T1000 (cell line): ENCODE results near the gene FAHD1.
"Not testable (repeated sequence)": the region's sequence is repeated elsewhere in the genome, so short reads cannot be mapped to it uniquely, and the experiment has no call there.

Experiments used
- DNase-seq: peaks from one replicate; lab custom pipeline; 2025; ENCODE audit warnings: mixed read lengths; lab: John Stamatoyannopoulos, UW

Gene FAHD1

DNA sequence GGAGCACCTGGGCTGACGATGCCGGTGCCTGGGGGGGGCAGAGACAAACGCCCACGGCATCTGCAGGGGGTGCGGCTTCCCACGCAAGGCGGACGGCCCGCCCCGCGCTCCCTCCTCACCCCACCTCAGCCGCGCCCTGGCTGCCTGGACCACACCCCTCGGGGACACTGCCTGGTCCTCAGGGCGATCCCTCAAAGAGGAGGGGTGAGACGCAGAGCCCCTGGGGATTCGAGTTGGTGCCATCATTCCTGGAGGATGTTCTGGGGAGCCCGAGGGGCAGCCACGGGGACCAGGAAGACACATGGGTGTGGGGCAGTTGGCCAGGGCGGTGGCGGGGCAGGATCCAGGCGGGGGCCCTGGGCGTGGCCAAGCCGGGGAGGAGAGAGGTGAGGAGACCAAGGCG lies 37.4 kb upstream of the FAHD1 start:
- no peak for DNase-seq

DNA sequence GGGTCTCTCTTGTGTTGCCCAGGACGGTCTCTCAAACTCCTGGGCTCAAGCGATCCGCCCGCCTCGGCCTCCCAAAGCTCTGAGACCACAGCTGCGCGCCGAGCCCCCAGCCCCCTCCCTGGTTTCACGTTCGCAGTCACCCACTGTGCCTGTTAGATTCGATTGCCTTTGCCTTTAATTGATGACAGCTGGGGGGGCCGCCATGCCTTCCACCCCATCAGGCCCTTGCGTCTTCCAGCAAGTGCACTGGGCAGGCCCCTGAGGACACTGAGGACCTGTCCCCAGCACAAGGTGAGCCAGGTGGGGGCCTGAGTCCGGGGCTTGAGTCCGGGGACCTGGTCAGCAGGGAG lies 36.8 kb upstream of the FAHD1 start:
- no peak for DNase-seq

DNA sequence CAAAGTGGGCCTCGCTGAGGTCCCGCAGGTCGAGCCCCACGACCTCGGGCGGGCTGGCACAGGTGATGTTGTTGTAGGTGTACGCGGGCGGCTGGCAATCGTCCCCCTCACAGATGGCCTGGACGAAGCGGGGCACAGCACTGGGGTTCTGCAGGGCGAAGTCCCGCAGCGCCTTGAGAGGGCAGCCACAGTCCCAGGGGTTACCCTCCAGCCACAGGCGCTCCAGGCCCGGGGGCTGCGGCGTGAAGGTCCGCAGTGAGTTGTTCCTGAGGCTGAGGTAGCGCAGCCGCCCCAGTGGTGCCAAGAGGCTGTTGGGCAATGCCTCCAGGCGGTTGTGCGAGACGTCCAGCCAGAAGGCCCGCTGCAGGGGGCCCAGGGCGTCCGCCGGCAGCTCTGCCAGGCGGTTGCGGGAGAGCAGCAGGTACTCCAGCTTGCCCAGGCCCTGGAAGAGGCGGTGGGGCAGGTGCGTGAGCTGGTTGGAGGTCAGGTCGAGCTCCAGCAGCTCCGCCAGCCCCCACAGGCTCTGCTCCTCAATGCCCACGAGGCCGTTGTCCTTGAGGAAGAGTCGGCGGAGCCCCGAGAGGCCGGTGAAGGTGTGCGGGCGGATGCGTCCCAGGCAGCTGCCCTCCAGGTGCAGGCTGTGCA lies 36.3 kb upstream of the FAHD1 start:
- no peak for DNase-seq

DNA sequence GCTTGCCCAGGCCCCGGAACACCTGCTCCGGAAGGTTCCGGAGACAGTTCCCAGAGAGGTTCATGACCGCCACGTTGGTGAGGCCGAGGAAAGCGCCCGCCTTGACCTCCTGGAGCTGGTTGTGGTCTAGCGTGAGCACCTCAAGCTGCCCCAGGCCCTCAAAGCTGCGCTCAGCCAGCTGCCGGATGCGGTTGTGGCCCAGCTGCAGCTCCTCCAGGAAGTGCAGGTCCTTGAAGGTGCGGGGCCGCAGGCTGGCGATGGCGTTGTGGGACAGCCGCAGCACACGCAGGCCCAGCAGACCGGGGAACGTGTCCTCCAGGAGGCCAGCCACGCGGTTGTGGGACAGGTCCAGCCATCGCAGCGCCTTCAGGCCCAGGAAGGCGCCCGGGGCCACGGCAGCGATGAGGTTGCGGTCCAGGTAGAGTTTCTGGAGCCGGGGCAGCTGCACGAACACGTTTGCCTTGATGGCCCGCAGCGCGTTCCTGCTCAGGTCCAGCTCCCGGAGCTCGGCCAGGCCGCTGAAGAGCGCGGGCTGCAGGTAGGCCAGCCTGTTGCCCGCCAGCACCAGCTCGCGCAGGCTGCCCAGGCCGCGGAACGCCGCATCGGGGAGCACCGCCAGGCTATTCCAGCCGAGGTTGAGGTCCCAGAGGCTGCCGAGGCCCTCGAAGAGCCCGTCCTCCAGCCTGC lies 35.6 kb upstream of the FAHD1 start:
- no peak for DNase-seq

DNA sequence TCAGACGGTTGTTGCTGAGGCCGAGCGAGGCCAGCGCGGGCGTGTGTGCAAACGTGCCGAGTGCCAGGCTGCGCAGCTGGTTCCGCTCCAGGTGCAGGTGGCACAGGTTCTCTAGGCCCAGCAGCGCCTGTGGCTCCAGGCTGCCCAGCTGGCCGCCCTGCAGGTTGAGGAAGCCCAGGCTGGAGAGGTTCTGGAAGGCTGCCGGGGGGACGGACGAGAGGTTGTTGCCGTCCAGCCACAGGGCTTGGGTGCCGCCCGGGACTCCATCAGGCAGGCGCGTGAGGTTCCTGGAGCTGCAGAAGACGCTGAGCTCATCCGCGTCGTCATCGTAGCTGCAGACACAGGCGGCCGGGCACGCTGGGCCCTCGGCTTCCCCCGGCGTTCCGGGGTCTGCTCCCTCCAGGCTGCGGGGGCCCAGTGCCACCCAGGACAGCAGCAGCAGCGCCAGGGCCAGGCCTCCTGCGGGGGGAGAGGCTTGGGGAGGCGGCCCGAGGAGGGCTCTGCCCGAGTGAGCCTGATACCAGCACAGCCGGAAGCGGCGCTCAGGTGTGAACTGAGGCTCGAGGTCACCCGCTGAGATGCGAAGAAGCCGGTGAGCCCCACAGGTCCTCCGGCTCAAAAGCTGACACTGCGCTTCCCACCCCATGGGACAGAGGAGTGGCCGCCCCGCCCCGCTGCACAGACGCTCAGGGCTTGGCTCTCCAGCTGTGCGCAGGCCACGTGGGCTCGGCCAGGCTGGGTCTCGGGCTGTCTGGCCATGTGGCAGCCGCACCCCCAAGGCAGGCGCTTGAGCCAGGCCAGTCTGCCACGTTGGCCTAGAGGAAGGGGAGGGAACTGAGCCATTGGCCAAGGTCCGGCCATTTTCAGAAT lies 34.8 kb upstream of the FAHD1 start:
- no peak for DNase-seq

DNA sequence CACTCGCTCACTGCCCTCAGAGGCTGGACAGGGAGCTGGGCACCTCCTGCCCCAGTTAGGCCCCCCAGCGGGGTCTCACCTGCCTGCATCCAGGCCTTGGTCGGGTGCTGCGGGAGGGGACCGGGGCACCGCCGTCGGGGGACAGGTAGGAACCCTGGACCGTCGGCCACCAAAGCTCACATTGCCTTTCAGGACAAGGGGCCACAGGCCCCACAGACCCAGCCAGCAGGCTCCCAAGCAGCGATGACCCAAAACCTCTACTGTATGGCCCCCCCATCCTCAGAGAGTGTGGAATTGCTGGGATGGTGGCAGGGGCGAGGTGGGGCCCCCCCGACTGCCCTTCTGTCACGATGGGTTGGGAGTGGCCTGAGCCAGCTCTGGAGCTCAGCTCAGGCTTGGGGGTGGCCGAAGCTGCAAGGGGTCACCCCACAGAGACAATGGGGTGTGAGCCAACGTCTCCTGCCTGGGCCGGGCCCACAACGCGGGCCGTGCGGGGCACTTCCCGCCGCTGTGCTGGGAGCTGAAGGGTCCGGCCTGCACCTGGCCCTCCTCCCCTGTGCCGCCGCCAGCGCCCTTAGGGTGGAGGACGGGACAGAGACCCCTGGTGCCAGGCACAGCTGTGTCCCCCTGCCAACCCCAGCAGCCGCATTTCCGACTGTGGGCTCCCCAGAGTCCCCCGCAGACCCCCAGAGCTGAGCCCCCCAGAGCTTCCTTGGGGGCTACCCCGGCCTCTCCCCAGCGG lies 34.0 kb upstream of the FAHD1 start:
- DNase-seq, result no peak

DNA sequence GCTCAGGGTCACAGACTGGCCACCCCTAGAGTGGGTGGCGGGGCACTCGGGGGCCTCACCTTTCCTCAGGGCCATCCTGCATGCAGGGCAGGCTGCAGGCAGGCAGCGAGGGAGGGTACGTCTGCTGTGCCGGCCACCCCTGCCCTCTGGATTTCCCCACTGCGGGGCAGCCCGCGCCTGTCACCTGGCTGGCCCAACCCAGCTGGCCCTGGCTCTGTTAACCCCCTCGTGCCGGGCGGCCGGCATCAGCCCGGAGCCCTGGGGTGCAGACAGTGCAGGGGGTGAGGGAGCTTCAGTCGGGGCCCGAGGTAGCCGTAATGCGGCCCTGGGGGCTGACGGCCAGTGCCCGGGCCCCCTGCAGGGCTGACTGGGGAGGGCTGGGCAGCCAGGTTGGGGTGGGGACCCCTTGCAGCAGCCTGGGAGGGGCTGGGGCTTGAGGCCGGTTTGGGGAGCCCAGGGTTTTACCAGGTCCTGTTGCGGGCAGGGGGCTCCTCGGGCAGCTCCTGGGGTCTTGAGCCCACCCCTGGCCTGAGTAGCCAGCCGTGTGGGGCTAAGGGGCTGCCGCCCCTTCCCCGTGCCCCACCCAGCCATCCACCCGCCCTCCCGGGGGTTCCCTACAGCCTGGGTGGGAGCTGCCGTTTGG lies 33.3 kb upstream of the FAHD1 start, which contains the start of gene IGFALS:
IGFALS (minus strand) TSS at position 128 of the 643 bp plus-strand sequence; CDS start at position 75, 53 bp downstream.
- DNase-seq, result no peak

DNA sequence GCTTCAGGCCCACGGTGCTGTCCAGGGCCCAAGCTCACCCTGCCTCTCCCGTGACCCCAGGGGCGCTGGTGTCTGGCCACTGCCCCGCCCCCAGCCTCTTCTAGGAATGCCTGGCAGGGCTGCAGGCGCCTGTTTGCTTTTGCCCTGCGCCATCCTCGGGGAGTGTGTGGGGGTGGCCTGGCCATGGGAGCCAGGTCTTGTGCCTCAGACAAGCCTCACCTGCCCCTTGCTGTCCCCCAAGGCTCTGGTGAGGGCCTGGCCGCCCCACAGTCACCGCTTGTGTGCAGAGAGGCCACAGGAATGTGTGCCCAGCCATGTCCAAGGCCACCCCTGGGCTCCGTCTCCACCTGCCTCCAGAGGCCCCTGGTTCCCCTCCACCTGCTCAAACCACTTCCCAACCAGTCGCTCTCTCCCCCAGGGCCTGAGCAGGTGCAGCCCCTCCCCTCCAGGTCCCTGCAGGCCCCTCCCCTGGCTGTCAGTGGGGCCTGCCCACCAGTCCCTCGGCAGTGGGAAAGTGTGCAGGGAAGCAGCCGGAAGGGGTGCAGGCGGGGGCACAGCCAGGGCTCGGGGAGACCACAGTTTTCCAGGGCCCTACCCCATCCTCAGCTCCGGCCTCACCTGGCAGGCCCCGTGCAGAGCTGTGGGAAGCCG lies 32.7 kb upstream of the FAHD1 start:
- DNase-seq, result no peak

DNA sequence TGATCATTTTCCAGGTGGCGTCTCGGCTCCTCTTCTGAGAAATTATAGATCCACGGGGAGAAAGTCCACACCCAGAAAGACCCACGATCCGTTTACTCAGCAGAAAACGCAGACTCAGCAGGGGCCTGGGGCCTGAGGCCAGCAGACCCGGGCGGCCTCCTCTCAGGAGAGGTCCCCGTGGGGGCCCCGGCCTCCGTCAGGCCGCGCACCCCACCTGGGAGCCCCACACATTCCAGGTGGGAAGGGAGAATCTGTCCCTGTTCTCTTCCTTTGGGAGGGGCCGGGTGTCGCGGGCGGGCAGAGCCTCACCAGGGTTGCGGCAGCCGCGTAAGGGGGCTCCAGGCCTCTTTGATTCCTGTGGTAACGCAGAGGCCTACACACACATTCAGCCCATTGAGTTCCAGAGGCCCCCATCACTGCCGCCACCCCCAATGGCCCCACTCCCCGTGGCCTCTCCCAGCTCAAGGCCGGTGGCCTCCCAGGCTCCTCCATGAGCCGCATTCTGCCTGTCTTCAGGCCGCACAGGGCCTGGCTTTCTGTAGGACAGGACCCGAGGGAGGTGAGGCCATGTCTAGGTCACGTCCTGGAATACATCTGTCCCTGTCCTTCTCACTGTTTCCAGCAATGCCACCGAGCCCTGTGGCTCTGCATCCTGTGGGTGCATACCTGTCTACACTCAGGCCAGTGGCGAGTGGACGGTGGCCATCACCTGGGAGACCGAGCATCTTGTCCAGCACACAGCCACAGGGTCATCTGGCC lies 31.9 kb upstream of the FAHD1 start:
- DNase-seq, result no peak

DNA sequence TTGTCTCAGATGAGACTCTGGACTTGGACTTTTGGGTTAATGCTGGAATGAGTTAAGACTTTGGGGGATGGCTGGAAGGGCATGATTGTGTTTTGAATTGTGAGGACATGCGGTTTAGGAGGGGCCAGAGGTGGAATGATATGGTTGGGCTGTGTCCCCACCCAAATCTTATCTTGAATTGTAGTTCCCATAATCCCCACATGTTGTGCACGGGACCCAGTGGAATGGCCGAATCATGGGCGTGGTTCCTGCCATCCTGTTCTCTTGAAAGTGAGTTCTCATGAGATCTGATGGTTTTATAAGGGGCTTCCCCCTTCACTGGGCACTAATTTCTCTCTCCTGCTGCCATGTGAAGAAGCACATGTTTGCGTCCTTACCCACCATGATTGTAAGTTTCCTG lies 27.7 kb upstream of the FAHD1 start:
- DNase-seq, result not testable (repeated sequence)

DNA sequence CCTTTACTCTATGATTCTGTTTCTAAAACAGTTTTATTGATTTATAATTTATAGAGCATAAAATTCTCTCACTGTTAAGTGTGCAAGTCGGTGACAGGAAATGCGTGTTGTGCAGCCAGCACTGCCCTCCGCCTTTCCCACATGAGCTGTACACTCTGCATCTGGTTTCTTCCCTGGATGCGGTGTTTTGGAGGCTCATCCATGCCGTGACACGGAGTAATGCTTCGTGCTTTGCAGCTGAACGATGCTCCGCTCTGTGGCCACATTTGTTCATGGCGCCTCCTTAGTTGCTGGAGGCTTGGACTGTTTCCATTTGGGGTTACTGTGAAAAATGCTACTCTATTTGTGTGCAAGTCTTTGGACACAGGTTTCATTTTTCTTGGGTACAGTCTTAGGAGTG lies 26.3 kb upstream of the FAHD1 start:
- DNase-seq, result no peak

DNA sequence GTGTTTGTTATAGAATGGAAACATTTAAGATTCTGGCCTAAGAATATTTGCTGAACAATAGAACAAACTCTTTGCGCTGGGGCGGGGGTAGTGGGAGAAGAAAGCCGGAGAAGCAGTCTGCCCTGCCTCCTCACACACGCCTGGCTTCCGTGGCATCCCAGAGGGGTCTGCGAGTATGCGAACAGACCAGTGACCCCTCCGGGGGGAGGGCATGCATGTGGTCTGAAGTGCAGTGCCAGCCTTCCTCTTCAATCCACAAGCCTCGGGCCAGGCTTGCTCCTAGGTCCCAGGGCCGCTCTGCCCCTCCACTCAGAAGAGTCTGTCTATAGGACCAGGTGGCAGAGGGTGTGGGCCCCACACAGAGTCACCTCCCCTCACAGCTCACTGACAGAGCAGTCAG lies 19.4 kb upstream of the FAHD1 start:
- no peak for DNase-seq

DNA sequence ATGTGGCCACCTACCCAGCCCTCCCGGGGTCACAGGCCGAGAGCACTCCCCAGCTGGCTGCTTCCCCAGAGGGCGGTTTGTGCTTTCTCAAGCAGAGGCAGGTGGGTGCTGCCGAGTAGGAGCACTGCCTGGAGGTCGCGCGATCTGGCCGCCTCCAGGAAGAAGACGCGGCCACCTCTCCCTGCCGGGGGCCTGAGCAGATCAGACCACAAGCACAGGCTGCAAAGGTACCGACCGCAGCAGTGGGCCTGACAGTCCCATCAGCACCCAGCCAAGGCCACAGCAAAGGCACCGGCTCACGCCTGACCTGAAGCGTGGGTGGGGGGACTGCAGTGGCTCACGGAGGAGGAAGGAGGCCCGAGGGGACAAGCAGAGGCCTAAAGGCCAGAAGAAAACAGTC lies 18.3 kb upstream of the FAHD1 start:
- no peak for DNase-seq

DNA sequence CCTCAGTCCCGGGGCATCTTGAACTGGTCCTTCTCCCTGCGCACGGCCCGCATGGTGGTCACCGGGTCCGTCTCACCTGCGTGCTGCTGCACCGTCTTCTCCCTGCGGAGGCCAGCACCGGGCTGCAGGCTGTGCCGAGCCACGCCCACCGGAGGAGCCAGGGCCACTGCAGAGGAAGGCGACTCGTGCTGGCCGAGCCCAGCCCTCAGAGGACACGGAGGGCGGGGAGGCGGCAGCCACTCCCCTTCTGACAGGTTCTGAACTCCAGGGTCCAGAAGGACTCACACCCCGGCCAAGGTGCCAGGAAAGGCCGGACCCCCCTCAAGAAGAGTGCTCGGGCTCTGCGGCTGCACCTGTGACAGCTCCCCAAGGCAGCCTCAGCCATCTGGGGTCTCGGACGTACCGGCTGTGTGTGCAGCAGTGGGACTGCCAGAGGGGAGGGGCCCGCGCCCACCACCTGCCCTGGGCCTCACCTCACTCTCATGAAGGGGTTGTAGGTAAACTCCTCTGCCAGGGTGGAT lies 17.7 kb upstream of the FAHD1 start:
- no peak for DNase-seq

DNA sequence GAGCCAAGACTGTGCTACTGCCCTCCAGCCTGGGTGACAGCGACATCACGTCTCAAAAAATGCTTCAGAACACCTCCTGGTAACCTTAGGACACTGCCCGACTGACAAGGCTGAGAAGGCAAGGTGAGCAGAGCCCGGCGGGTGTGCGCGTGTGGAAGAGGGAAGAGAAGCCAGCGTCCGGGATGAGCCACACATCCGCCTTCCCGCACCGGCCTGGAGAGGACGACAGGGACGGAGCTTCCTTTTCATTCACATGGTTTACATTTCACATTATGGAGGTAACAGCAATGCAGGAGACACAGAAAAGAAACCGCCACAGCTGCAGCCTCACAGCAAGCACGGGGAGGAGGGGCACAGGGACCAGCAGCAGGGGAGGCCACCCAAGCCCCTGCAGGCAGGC lies 16.9 kb upstream of the FAHD1 start:
- no peak for DNase-seq

DNA sequence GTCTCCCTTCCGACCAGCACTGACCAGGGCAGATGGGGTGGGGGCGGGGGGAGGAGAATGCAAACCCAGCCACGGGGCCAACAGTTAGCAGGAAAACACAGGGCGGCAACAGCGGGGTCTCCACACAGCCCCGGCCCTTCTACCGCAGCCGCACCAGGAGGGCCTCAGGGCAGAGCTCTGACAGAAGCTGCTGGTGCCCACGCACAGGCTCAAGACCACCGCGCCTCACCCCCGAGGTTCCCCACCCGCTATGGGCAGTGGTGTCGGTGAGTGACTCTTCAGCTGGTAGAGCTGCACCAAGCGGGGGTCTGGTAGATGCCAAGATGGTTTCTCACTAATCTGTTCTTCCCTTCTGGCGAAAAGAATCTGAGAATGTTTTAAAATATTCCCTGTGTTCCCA lies 16.5 kb upstream of the FAHD1 start:
- no peak for DNase-seq

DNA sequence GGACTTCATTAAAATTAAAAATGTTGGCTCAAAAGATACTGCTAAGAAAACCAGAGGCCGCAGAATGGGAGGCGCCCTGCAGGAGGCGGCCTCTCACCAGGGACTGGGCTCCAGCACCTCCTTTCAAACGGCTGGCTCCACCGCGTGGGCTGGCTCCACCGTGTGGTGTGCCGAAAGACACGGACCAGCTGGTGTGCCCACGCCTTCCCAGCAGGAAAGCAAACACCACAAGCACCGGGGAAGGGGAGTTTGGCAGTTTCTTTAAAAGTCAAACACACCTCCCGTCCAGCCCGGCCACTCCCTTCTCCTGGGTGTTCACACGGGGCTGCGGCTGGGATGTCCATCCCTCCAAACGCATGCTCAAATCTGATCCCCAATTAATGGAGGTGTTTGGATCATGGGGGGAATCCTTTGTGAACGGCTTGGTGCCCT lies 14.3 kb upstream of the FAHD1 start:
- DNase-seq, result no peak

DNA sequence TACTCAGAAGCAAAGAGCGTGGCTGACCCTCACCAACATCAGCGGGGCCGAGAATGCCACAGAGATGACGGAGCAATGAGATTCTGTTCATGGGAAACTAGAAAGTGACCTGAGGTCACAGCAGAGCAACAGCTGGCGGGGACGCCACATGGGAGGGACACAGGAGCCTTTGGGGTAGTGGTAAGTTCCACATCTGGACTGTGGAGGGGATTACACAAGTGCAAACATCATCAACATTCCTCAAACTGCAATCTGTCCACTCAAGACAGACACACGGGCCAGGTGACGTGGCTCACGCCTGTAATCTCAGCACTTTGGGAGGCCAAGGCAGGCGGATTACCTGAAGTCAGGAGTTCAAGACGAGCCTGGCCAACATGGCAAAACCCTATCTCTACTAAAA lies 11.5 kb upstream of the FAHD1 start:
- no peak for DNase-seq

DNA sequence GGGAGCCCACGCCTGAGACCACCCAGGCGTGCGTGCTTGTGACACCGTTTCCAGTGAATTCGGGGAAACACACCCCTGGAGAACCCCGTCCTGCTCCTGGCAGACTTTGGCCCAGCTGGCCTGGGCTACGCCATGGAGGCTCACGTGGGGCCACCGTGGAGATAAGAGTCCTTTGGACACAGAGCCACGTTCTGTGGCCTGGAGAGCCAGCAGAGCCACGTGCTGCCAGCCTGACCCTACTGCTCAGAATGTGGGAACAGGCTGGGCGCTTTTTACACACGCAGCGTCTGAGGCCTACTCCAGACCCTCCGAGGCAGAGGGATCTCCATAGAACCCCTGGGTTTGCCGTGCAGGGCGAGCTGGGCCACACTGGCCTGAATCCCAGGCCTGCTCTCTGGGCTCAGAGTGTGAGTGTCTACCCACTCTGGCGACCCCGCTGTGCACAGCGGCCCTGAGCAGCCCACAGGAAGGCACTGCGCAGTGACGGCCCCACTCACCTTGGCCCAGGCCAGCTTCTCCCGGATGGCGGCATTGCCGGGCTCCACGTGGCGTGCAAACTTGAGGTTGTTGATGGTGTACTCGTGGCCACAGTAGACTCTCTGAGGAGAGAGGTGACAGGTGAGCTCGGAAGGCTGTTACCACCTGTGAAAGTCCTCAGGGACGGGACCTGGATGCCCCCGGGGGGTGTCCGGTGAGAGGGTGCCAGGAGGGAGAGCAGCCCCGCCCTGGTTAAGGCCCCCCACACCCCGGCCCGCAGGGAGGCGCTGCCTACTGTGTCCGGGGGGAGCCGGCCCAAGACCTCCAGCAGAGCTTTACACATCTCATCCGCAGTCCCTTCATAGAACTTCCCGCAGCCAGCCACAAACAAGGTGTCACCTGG lies 10.4 kb upstream of the FAHD1 start:
- DNase-seq, result no peak
